Suprapubic skin (tissue), 3 donors: Measurements from ENCODE around the gene DNAH1.

Experiments used
- POLR2AphosphoS5 ChIP-seq, 3 donors: sonication (generic); formaldehyde crosslinking; IDR thresholded peaks; one replicate each; pipeline ENCODE4 v1.6.1; 2017; ENCODE audit warnings: antibody characterized with exemption in 3 of 3
- TF ChIP-seq, protein P1 (sequence below), 2 donors: fragments of 200-600 bp in 1 of 2; fragments of 450-650 bp in 1 of 2; sonication (generic) in 1 of 2; IDR thresholded peaks; one replicate each; pipeline ENCODE4 v1.5.1; 2016 to 2019; ENCODE audit warnings: antibody characterized with exemption in 2 of 2, mild to moderate bottlenecking in 1 of 2, moderate library complexity in 1 of 2

DNA sequence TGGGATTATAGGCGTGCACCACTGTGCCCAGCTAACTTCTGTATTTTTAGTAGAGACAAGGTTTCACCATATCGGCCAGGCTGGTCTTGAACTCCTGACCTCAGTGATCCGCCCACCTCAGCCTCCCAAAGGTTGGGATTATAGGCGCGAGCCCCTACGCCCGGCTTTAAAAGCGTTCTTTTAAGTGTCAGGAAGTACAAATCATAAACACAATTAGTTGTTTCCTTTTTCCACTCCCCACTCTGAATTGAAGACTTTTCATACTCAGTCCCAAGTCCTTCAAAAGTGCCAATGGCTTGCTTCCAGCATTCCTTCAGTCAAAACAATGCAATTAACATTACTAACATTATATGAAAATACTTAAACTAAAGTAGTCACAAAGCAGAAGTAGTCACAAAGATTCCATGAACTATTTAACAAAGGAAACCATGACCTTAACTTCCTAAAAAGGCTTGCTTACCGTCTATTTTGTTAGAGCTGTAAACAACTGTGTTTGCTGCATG is 45.8 kb upstream of the DNAH1 start:
- TF ChIP-seq, protein P1, sequence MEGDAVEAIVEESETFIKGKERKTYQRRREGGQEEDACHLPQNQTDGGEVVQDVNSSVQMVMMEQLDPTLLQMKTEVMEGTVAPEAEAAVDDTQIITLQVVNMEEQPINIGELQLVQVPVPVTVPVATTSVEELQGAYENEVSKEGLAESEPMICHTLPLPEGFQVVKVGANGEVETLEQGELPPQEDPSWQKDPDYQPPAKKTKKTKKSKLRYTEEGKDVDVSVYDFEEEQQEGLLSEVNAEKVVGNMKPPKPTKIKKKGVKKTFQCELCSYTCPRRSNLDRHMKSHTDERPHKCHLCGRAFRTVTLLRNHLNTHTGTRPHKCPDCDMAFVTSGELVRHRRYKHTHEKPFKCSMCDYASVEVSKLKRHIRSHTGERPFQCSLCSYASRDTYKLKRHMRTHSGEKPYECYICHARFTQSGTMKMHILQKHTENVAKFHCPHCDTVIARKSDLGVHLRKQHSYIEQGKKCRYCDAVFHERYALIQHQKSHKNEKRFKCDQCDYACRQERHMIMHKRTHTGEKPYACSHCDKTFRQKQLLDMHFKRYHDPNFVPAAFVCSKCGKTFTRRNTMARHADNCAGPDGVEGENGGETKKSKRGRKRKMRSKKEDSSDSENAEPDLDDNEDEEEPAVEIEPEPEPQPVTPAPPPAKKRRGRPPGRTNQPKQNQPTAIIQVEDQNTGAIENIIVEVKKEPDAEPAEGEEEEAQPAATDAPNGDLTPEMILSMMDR (IDR thresholded peaks at IDR 0.05): no peak
- TF ChIP-seq POLR2AphosphoS5 (IDR thresholded peaks at IDR 0.05): no peak
